GM21367 (cell line): ENCODE measurements around the gene TRAPPC10.

Experiments
- ATAC-seq: cut with Tn5 transposase; IDR thresholded peaks from one replicate; pipeline ENCODE4 v1.9.1; 2021; ENCODE audit not compliant: unreplicated experiment

The TRAPPC10 gene

DNA sequence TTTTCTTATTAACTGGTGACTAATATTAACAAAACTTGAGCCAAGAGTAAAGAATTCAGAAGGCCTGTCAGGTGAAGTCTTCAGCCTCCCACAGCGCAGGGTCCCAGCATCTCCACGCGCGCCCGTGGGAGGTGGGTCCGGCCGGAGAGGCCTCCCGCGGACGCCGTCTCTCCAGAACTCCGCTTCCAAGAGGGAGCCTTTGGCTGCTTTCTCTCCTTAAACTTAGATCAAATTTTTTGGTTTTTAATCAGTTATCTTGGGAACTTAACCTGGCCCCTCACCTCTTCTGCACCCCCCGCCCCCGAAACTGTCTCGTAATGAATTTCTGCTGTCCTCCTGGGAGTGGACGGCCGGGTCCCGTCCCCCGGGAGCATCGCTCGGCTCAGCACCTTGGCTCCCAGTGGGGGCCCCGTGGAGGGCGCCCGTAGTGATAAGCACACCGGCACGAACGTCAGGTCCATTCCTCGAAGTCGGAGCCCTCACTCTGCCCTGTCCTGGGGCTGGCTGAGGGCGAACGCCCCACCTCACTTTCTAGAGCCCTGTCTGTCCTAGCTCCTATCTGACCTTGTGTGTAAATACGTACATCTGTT is 29.5 kb upstream of the TRAPPC10 start:
- ATAC-seq, result no peak

DNA sequence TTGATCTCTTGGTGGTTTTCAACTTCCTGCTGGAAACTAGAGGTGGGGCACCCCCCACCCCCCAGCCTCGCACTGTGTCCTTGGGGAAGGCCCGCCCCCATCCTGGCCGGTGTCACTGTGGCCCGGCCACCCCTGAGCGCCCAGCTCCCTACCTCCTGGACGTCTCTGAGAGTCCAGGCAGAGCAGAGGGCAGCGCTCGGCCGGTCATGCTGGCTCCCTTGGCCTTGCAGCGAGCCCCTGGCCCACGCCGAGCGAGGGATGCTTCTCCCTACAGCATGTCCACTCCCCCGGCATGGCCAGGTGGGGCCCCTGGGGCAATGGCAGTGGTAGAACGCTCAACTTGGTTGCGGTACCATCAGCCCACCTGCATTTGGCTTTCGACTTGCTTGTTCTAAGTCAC is 28.7 kb upstream of the TRAPPC10 start:
- ATAC-seq, result no peak

- ATAC-seq, result no peak
These were observed 28.2 kb upstream of the TRAPPC10 start for GRCh38 chr21:43983860-43984420.

GRCh38 chr21:43984905-43985689 is 27.0 kb upstream of the TRAPPC10 start:
- no peak for ATAC-seq

DNA sequence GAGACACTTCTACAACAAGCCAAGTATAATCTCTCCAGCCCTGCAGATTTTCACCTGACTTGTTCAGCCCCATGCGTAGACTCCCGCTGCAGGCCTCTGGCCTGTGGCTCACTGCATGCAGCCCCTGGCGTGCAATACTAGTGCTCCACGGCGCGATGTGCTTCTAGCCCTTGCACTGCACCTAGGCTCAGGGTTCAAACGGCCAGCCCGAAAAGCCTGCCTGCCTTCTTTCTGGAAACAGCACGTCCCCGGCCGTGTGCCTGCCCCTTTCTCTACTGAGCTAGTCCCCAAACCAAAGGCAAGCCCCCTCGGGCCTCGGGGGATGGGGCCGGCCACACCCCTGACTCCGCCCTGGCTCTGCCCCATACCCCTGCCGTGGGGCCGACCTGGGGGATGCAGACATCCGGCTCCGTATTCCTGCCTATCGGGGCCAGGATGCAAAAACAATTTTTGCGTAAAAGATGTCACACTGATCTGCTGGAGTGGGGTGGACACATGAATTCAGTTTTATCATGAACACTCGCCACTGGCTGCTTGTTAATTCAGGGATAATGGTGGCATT is 26.3 kb upstream of the TRAPPC10 start:
- no peak for ATAC-seq

- ATAC-seq, result no peak
These were observed 25.3 kb upstream of the TRAPPC10 start for GRCh38 chr21:43986544-43987451.

DNA sequence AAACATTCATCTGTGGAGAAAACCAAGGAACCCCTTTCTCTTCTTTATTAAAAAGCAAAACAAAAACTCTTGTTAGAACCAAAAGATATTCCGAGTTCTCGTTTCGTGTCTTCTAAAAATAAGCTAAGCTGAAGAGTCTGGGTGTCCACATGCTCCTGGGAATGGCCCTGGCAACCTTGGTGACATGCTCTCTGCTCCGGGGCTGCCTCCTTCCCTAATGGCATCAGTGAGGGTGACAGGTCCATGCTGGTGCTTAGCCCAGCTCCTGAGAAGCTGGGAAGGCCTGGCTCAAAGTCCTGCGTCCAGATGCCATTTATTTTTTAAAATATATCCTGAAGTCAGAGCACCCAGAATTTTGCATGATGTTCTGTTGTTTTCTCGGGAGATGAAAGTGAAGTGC is 24.6 kb upstream of the TRAPPC10 start:
- ATAC-seq, result no peak

GRCh38 chr21:43988016-43988415 is 24.1 kb upstream of the TRAPPC10 start:
- no peak for ATAC-seq

DNA sequence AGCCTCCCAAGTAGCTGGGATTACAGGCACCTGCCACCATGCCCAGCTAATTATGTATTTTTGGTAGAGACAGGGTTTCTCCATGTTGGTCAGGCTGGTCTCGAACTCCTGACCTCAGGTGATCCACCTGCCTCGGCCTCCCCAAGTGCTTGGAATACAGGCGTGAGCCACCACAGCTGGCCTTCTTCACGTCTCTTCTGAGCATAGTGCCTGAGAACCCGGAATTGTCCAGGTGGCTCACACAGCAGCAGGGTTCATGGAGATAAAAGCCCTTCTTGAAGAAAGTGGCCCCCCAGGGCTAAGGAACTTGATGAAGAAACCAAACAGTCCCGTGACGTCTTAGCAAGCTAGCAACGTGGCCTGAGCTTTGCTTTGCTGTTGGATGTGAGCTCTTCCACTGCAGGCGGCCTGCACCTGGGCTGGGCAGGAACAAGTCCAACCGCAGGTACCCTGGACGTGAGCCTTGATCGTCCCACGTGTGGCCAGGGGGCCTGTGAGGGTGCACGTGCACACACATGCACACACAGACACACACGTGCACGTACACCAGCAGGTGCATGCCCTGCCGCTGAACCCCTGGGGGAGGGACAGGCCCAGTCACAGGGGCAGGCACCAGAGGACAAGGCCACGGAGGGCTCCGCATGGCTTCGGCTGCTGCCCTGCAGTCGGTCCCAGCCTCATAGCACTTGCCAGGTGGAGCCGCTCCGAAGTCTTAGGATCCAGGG is 23.4 kb upstream of the TRAPPC10 start:
- no peak for ATAC-seq

DNA sequence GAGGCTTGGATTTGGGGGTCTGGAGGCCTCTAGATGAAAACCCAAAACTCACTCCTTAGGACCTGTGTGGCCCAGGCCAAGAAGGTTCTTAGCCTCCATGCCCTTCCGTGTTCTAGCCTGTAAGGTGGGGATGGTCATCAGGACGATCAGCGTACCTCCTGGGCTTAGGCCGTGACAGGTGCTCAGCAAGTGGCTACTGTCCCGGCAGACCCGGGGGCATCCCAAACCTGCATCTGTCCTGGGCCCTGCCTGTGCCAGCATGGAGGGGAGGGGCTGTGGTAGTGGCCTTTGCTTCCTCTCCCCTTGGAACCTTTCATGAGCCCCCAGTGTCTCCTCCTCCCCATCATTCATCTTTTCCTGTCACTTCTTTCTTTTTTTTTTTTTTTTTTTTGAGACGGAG is 22.7 kb upstream of the TRAPPC10 start:
- no peak for ATAC-seq

GRCh38 chr21:43991447-43991991 is 20.6 kb upstream of the TRAPPC10 start:
- no peak for ATAC-seq

DNA sequence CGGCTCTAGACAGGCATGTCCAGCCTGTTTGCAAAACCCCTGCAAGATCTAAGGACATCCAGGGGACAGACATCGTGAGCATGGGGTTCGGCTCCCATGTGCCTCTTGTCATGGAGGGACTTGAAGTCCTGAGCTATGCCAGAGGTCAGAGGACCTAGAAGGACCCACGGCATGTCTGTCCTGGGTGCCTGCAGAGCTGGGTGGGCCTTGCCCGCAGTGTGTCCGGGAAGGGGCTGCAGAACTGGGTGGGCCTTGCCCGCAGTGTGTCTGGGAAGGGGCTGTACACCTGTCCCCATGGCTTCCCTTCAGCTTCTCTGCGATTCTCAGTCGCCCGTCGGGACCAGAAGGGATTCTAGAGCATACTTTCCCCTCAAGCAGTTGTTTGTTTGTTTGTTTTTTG is 20.0 kb upstream of the TRAPPC10 start:
- ATAC-seq, result no peak

- ATAC-seq, result no peak
These were observed 18.6 kb upstream of the TRAPPC10 start for GRCh38 chr21:43993420-43993934.

- ATAC-seq, result no peak
These were observed 18.0 kb upstream of the TRAPPC10 start for GRCh38 chr21:43994085-43994484.

- no peak for ATAC-seq
These were observed 17.5 kb upstream of the TRAPPC10 start for GRCh38 chr21:43994646-43995045.

DNA sequence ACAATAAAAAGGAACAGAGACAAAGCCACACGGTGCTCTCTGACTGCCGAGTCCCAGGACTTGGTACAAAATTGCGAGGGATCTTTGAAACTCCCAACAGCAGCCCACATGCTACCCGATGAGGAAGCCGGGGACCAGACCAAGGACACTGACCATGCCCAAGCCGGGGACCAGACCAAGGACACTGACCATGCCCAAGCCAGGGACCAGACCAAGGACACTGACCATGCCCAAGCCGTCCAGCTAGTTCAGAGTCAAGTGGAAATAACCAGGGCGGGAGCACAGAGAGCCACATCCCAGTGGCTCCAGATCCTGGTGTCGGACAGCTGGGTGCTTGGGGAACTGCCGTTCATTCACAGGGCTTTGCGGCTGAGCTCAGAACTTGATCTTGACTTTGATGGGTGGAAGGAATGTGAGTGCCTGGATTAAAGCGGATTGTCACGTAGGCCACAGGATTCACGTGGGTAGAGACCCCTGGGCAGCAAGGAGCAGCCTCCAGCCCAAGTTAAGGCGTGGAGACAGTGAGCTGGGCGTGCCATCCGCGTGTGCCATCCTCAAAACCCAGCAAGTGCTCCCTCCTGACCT is 16.5 kb upstream of the TRAPPC10 start:
- ATAC-seq, result no peak

DNA sequence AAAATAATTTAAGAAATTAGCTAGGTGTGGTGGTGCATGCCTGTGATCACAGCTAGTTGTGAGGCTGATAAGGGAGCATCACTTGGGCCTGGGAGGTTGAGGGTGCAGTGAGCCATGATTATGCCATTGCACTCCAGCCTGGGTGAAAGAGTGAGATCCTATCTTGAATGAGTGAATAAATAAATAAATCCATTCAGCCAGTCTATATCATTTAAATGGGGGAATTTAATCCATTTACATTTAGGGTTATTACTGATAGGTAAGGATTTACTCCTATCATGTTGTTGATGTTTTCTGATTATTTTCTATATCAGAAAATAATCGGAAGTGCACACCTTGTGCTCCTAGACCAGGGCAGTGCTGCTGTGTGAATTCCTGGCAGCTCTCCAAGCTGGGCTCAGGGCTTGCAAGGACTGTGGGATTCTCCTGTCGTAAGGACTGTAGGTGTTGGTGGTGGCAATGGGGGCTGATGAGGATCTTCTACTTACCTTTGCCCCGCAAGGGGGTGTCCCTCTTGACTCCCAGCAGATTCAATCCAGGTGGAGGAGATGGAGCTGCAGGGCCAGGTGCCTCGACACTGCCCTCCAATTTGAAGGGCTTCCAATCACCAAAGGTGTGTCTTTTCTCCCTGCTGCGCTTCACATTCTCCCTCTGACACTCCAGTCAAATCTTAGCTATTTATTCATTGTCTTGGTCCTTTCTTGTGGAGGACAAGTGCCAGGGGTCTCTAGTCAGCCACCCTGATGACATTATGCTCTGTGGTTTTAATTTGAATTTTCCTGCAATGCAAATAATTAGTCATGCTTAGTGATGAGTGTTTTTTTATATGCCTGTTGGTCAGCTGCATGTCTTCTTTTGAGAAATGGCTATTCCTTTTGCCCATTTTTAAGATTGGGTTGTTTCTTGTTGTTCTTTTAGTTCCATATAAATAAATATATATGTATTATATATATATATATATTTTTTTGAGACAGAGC is 14.1 kb upstream of the TRAPPC10 start:
- no peak for ATAC-seq

DNA sequence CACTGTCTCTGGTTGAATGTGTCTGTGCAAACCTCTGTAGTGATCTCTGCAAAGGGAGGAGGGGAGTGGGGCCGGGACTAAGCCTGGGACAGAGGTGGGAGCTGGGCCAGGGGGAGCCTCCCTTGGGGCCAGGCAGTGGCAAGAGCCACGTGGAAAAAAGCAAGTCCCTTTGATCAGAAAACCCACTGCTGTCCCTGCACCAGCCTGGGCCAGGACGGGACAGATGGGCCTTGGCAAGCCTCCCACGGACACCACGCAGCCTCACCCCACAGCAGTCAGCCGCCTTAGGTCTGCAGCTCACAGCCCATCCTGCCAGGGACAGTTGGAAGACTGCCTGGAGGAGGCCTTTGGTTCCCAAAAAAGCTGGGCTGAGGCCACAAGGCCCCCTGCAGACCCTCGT is 11.7 kb upstream of the TRAPPC10 start:
- no peak for ATAC-seq
